Measurements from ENCODE around the gene PARK7. TPM values are rescaled to one million over a fixed set of nuclear protein-coding genes. Genes with fewer than 3 reads are reported as not detected.
"Not testable (repeated sequence)": the region's sequence is repeated elsewhere in the genome, so short reads cannot be mapped to it uniquely, and the experiment has no call there.

PARK7 gene
- polyA plus RNA-seq (2012; ENCODE audit: low read depth, missing spikeins): 566 TPM

GRCh38 chr1:7961216-7962013 lies at the start of gene PARK7:
Gene PARK7, plus strand, starts transcription at chr1:7961711. Its CDS starts 1,075 bp downstream, at chr1:7962786.
- DNase-seq (ENCODE audit: insufficient read length, low spot score) (peak; percentile 94), FAIRE-seq (peak; percentile 99)
- peak; percentile 96 for TF ChIP-seq POU2F2 (IDR thresholded peaks at IDR 0.05; ENCODE audit: low read depth, low read length)
- peak; percentile 99 for TF ChIP-seq POLR2A (IDR thresholded peaks at IDR 0.05; ENCODE audit: low read depth, low read length)
- peak; percentile 94; the same call in 1 of the 2 replicates for TF ChIP-seq TAF1 (IDR thresholded peaks at IDR 0.05; ENCODE audit: low read depth, low read length)
- peak; percentile 99 for TF ChIP-seq POLR2AphosphoS5 (IDR thresholded peaks at IDR 0.05; ENCODE audit: low read depth, low read length)
- peak; percentile 63 for TF ChIP-seq PAX5 (IDR thresholded peaks at IDR 0.05; ENCODE audit: insufficient read depth, low read length, severe bottlenecking)
- 0 out of 2 replicates have a peak, but pooled peaks have one; percentile 7 for TF ChIP-seq SPI1 (IDR thresholded peaks at IDR 0.05; ENCODE audit: low read depth, low read length)

- no peak for FAIRE-seq
Measured at GRCh38 chr1:7912145-7912544, 49.4 kb upstream of the PARK7 start.

GRCh38 chr1:7912743-7913557 lies 48.6 kb upstream of the PARK7 start:
- TF ChIP-seq PAX5 (IDR thresholded peaks at IDR 0.05; ENCODE audit: insufficient read depth, low read length, severe bottlenecking) (no peak), TAF1 (IDR thresholded peaks at IDR 0.05; ENCODE audit: low read depth, low read length) (no peak), POLR2AphosphoS5 (IDR thresholded peaks at IDR 0.05; ENCODE audit: low read depth, low read length) (no peak), POLR2A (IDR thresholded peaks at IDR 0.05; ENCODE audit: low read depth, low read length) (no peak), SPI1 (IDR thresholded peaks at IDR 0.05; ENCODE audit: low read depth, low read length) (no peak; the same call in 1 of the 2 replicates), POU2F2 (IDR thresholded peaks at IDR 0.05; ENCODE audit: low read depth, low read length) (no peak)
- no peak for FAIRE-seq
- DNase-seq (ENCODE audit: insufficient read length, low spot score): no peak

More at GRCh38 chr1:7912145-7912544, 49.4 kb upstream of the PARK7 start:
- no peak for TF ChIP-seq SPI1 (IDR thresholded peaks at IDR 0.05; ENCODE audit: low read depth, low read length)
- no peak for TF ChIP-seq TAF1 (IDR thresholded peaks at IDR 0.05; ENCODE audit: low read depth, low read length)
- TF ChIP-seq POU2F2 (IDR thresholded peaks at IDR 0.05; ENCODE audit: low read depth, low read length): no peak
- no peak for TF ChIP-seq POLR2AphosphoS5 (IDR thresholded peaks at IDR 0.05; ENCODE audit: low read depth, low read length)
- no peak for TF ChIP-seq PAX5 (IDR thresholded peaks at IDR 0.05; ENCODE audit: insufficient read depth, low read length, severe bottlenecking)
- TF ChIP-seq POLR2A (IDR thresholded peaks at IDR 0.05; ENCODE audit: low read depth, low read length): no peak
- DNase-seq (ENCODE audit: insufficient read length, low spot score): no peak

- FAIRE-seq: no peak
Measured at GRCh38 chr1:7915826-7916500, 45.5 kb upstream of the PARK7 start.

GRCh38 chr1:7916501-7916830 lies 45.0 kb upstream of the PARK7 start:
- FAIRE-seq: no peak
- TF ChIP-seq POLR2AphosphoS5 (IDR thresholded peaks at IDR 0.05; ENCODE audit: low read depth, low read length) (no peak), SPI1 (IDR thresholded peaks at IDR 0.05; ENCODE audit: low read depth, low read length) (no peak), PAX5 (IDR thresholded peaks at IDR 0.05; ENCODE audit: insufficient read depth, low read length, severe bottlenecking) (no peak), POU2F2 (IDR thresholded peaks at IDR 0.05; ENCODE audit: low read depth, low read length) (no peak), TAF1 (IDR thresholded peaks at IDR 0.05; ENCODE audit: low read depth, low read length) (no peak), POLR2A (IDR thresholded peaks at IDR 0.05; ENCODE audit: low read depth, low read length) (no peak)
- no peak for DNase-seq (ENCODE audit: insufficient read length, low spot score)

More at GRCh38 chr1:7915826-7916500, 45.5 kb upstream of the PARK7 start:
- TF ChIP-seq POLR2AphosphoS5 (IDR thresholded peaks at IDR 0.05; ENCODE audit: low read depth, low read length) (no peak), TAF1 (IDR thresholded peaks at IDR 0.05; ENCODE audit: low read depth, low read length) (no peak), SPI1 (IDR thresholded peaks at IDR 0.05; ENCODE audit: low read depth, low read length) (no peak), PAX5 (IDR thresholded peaks at IDR 0.05; ENCODE audit: insufficient read depth, low read length, severe bottlenecking) (no peak), POU2F2 (IDR thresholded peaks at IDR 0.05; ENCODE audit: low read depth, low read length) (no peak), POLR2A (IDR thresholded peaks at IDR 0.05; ENCODE audit: low read depth, low read length) (no peak)
- no peak for DNase-seq (ENCODE audit: insufficient read length, low spot score)

- DNase-seq (ENCODE audit: insufficient read length, low spot score); FAIRE-seq: not testable (repeated sequence)
Measured at GRCh38 chr1:7917971-7918370, 43.5 kb upstream of the PARK7 start.

- no peak for TF ChIP-seq TAF1 (IDR thresholded peaks at IDR 0.05; ENCODE audit: low read depth, low read length)
- no peak for TF ChIP-seq SPI1 (IDR thresholded peaks at IDR 0.05; ENCODE audit: low read depth, low read length)
- no peak for TF ChIP-seq PAX5 (IDR thresholded peaks at IDR 0.05; ENCODE audit: insufficient read depth, low read length, severe bottlenecking)
- no peak for TF ChIP-seq POU2F2 (IDR thresholded peaks at IDR 0.05; ENCODE audit: low read depth, low read length)
- TF ChIP-seq POLR2AphosphoS5 (IDR thresholded peaks at IDR 0.05; ENCODE audit: low read depth, low read length): no peak
- no peak for TF ChIP-seq POLR2A (IDR thresholded peaks at IDR 0.05; ENCODE audit: low read depth, low read length)
- no peak for FAIRE-seq
- DNase-seq (ENCODE audit: insufficient read length, low spot score): no peak
Measured at GRCh38 chr1:7919880-7920279, 41.6 kb upstream of the PARK7 start.

GRCh38 chr1:7921796-7922195 lies 39.7 kb upstream of the PARK7 start:
- no peak for FAIRE-seq
- DNase-seq (ENCODE audit: insufficient read length, low spot score): no peak
- TF ChIP-seq POU2F2 (IDR thresholded peaks at IDR 0.05; ENCODE audit: low read depth, low read length) (no peak), PAX5 (IDR thresholded peaks at IDR 0.05; ENCODE audit: insufficient read depth, low read length, severe bottlenecking) (no peak), TAF1 (IDR thresholded peaks at IDR 0.05; ENCODE audit: low read depth, low read length) (no peak), SPI1 (IDR thresholded peaks at IDR 0.05; ENCODE audit: low read depth, low read length) (no peak), POLR2AphosphoS5 (IDR thresholded peaks at IDR 0.05; ENCODE audit: low read depth, low read length) (no peak), POLR2A (IDR thresholded peaks at IDR 0.05; ENCODE audit: low read depth, low read length) (no peak)

GRCh38 chr1:7922301-7922700 lies 39.2 kb upstream of the PARK7 start:
- DNase-seq (ENCODE audit: insufficient read length, low spot score): no peak
- FAIRE-seq: no peak
- TF ChIP-seq POU2F2 (IDR thresholded peaks at IDR 0.05; ENCODE audit: low read depth, low read length) (no peak), TAF1 (IDR thresholded peaks at IDR 0.05; ENCODE audit: low read depth, low read length) (no peak)

GRCh38 chr1:7927061-7927460 lies 34.5 kb upstream of the PARK7 start:
- DNase-seq (ENCODE audit: insufficient read length, low spot score); FAIRE-seq: not testable (repeated sequence)

Data from GM12891 (cell line).